Renal cortical epithelial cell (primary cell): Measurements from ENCODE around the gene TPRX1. TPM values are rescaled to one million over a fixed set of nuclear protein-coding genes. Genes with fewer than 3 reads are reported as not detected.

Source experiments
- total RNA-seq: library from RNA; depleted of rRNA; stranded (reverse); fragments of >200 nt; gene quantifications from 2 replicates; pipeline ENCODE4 v1.2.3, GENCODE V29; 2014

The TPRX1 gene
- total RNA-seq, 1 donor from 2014 or later: not detected

Other genes starting within 250 kb of the TPRX1 start
- gene ZNF541, start 231.4 kb downstream of the TPRX1 start, total RNA-seq: not detected in 2 replicates
- gene BICRA, start 195.4 kb downstream of the TPRX1 start, total RNA-seq: 7.1 and 18.8 TPM in 2 replicates
- 43.9 and 172 TPM in 2 replicates for gene EHD2, start 91.1 kb downstream of the TPRX1 start, total RNA-seq
- 62.0 and 74.8 TPM in 2 replicates for gene NOP53, start 59.0 kb downstream of the TPRX1 start, total RNA-seq
- 47.1 and 217 TPM in 2 replicates for gene SELENOW, start 25.8 kb downstream of the TPRX1 start, total RNA-seq
- not detected in 2 replicates for gene CRX, start 17.4 kb upstream of the TPRX1 start, total RNA-seq
- gene TPRX2, start 54.7 kb upstream of the TPRX1 start, total RNA-seq: not detected in 2 replicates
- not detected in 2 replicates for gene SULT2A1, start 81.8 kb upstream of the TPRX1 start, total RNA-seq
- not detected in 2 replicates for gene BSPH1, start 187.6 kb upstream of the TPRX1 start, total RNA-seq
- not detected in 2 replicates for gene ELSPBP1, start 190.1 kb upstream of the TPRX1 start, total RNA-seq
- not detected in 2 replicates for gene CABP5, start 239.5 kb upstream of the TPRX1 start, total RNA-seq